HEK293 (cell line): ENCODE data around the gene DNAH3.

Experiments used
- CTCF ChIA-PET: fragments of 350-600 bp; formaldehyde crosslinking; extraction: SDS; loops from one replicate; lab custom pipeline; 2021; ENCODE audit warnings: antibody characterized with exemption; lab: Yijun Ruan, JAX
- POLR2A ChIA-PET: fragments of 300-600 bp; formaldehyde crosslinking; extraction: SDS; loops from one replicate; lab custom pipeline; 2020; ENCODE audit warnings: antibody characterized with exemption, inconsistent platforms; lab: Yijun Ruan, JAX
- H3K27ac ChIP-seq: fragments of 200-500 bp; sonication (Bioruptor generic); 2 replicates; pipeline ENCODE4 v1.5.1; 2014; ENCODE audit warnings: low read depth, low read length, control low read depth, inconsistent platforms; ENCODE audit errors: extremely low read depth
- H3K36me3 ChIP-seq, 2 experiments: fragments of 200-500 bp in 1 of 2; sonication (Bioruptor generic) in 1 of 2; 1 replicate in 1 of 2; 2 replicates in 1 of 2; pipeline ENCODE4 v1.5.1; 2014 to 2017; ENCODE audit warnings: inconsistent platforms in 2 of 2, low read length in 2 of 2; ENCODE audit not compliant: control insufficient read depth in 2 of 2, insufficient read depth in 1 of 2
- H3K4me1 ChIP-seq: fragments of 200-500 bp; sonication (Bioruptor generic); 2 replicates; pipeline ENCODE4 v1.5.1; 2014; ENCODE audit warnings: mild to moderate bottlenecking, low read length, inconsistent platforms; ENCODE audit not compliant: control insufficient read depth, insufficient read depth
- H3K4me3 ChIP-seq: 2 replicates; pipeline ENCODE4 v1.5.1; 2011; ENCODE audit warnings: low read depth, mild to moderate bottlenecking, control low read depth, low read length, moderate library complexity
- H3K9me3 ChIP-seq: fragments of 200-500 bp; sonication (Bioruptor generic); 2 replicates; pipeline ENCODE4 v1.5.1; 2014; ENCODE audit warnings: low read depth, low read length, inconsistent platforms; ENCODE audit not compliant: control insufficient read depth, insufficient read depth
- KLF10 ChIP-seq: fragments of 450-650 bp; IDR thresholded peaks from 2 replicates; pipeline ENCODE4 v1.5.1; 2018; ENCODE audit warnings: missing biosample characterization, mild to moderate bottlenecking, missing genetic modification characterization
- MZF1 ChIP-seq: fragments of 450-650 bp; formaldehyde crosslinking; IDR thresholded peaks from 2 replicates; pipeline ENCODE4 v1.5.1; 2017; ENCODE audit warnings: missing biosample characterization, missing genetic modification characterization, borderline replicate concordance
- OSR2 ChIP-seq: fragments of 450-650 bp; formaldehyde crosslinking; IDR thresholded peaks from 2 replicates; pipeline ENCODE4 v1.5.1; 2016; ENCODE audit warnings: missing biosample characterization, missing genetic modification characterization
- SCRT1 ChIP-seq: fragments of 450-650 bp; formaldehyde crosslinking; IDR thresholded peaks from 2 replicates; pipeline ENCODE4 v1.5.1; 2016; ENCODE audit warnings: missing biosample characterization, missing genetic modification characterization, borderline replicate concordance
- ZFP3 ChIP-seq: fragments of 450-650 bp; formaldehyde crosslinking; IDR thresholded peaks from 2 replicates; pipeline ENCODE4 v1.5.1; 2016; ENCODE audit warnings: low read depth, missing biosample characterization, missing genetic modification characterization
- ZFP37 ChIP-seq: fragments of 450-650 bp; formaldehyde crosslinking; IDR thresholded peaks from 2 replicates; pipeline ENCODE4 v1.5.1; 2016; ENCODE audit warnings: missing biosample characterization, missing genetic modification characterization
- ZNF175 ChIP-seq: fragments of 450-650 bp; formaldehyde crosslinking; IDR thresholded peaks from 2 replicates; pipeline ENCODE4 v1.5.1; 2016; ENCODE audit warnings: missing biosample characterization, missing genetic modification characterization
- ZNF274 ChIP-seq, 2 experiments: fragments of 200-500 bp in 1 of 2; fragments of 450-650 bp in 1 of 2; sonication (Bioruptor generic) in 1 of 2; formaldehyde crosslinking in 1 of 2; IDR thresholded peaks; 2 replicates each; pipeline versions ENCODE4 v1.5.1 to v1.6.1; 2014 to 2016; ENCODE audit warnings: borderline replicate concordance in 1 of 2, inconsistent platforms in 1 of 2, low read length in 1 of 2, missing biosample characterization in 1 of 2, missing genetic modification characterization in 1 of 2
- ZNF302 ChIP-seq: fragments of 450-650 bp; formaldehyde crosslinking; IDR thresholded peaks from 2 replicates; pipeline ENCODE4 v1.5.1; 2016; ENCODE audit warnings: missing biosample characterization, missing genetic modification characterization, low read depth
- ZNF48 ChIP-seq: fragments of 450-650 bp; formaldehyde crosslinking; IDR thresholded peaks from 2 replicates; pipeline ENCODE4 v1.5.1; 2016; ENCODE audit warnings: missing biosample characterization, missing genetic modification characterization
- ZNF529 ChIP-seq: fragments of 450-650 bp; formaldehyde crosslinking; IDR thresholded peaks from 2 replicates; pipeline ENCODE4 v1.5.1; 2017; ENCODE audit warnings: missing genetic modification characterization, missing biosample characterization; ENCODE audit not compliant: insufficient replicate concordance
- ZNF626 ChIP-seq: fragments of 450-650 bp; sonication (Bioruptor Pico); formaldehyde crosslinking; IDR thresholded peaks from 2 replicates; pipeline ENCODE4 v1.5.1; 2018; ENCODE audit warnings: missing biosample characterization, missing genetic modification characterization, inconsistent platforms
- ZNF658 ChIP-seq: fragments of 450-650 bp; formaldehyde crosslinking; IDR thresholded peaks from 2 replicates; pipeline ENCODE4; 2016; ENCODE audit warnings: missing biosample characterization, missing genetic modification characterization
- ZNF768 ChIP-seq: fragments of 450-650 bp; formaldehyde crosslinking; IDR thresholded peaks from 2 replicates; pipeline ENCODE4 v1.5.1; 2018; ENCODE audit warnings: missing biosample characterization, mild to moderate bottlenecking, missing genetic modification characterization
- ZNF791 ChIP-seq: fragments of 450-650 bp; formaldehyde crosslinking; IDR thresholded peaks from 2 replicates; pipeline ENCODE4 v1.5.1; 2016; ENCODE audit warnings: missing biosample characterization, missing genetic modification characterization
- ZNF792 ChIP-seq: fragments of 450-650 bp; formaldehyde crosslinking; IDR thresholded peaks from 2 replicates; pipeline ENCODE4 v1.5.1; 2016; ENCODE audit warnings: missing biosample characterization, missing genetic modification characterization
- ZNF830 ChIP-seq: fragments of 450-650 bp; IDR thresholded peaks from 2 replicates; pipeline ENCODE4 v1.5.0; 2018; ENCODE audit warnings: missing biosample characterization, missing genetic modification characterization, low read depth, mild to moderate bottlenecking, moderate library complexity
- ZNF837 ChIP-seq: fragments of 450-650 bp; formaldehyde crosslinking; IDR thresholded peaks from 2 replicates; pipeline ENCODE4 v1.5.1; 2016; ENCODE audit warnings: missing biosample characterization, missing genetic modification characterization
- ZSCAN16 ChIP-seq: fragments of 450-650 bp; formaldehyde crosslinking; IDR thresholded peaks from 2 replicates; pipeline ENCODE4 v1.5.1; 2016; ENCODE audit warnings: missing biosample characterization, missing genetic modification characterization
- TF ChIP-seq, protein P1 (sequence below): fragments of 450-650 bp; formaldehyde crosslinking; IDR thresholded peaks from 2 replicates; pipeline ENCODE4 v1.5.1; 2017; ENCODE audit warnings: missing biosample characterization, missing genetic modification characterization
- TF ChIP-seq, protein P2 (sequence below): fragments of 450-650 bp; formaldehyde crosslinking; IDR thresholded peaks from 2 replicates; pipeline ENCODE4 v1.5.1; 2016; ENCODE audit warnings: missing biosample characterization, missing genetic modification characterization
- TF ChIP-seq, protein P3 (sequence below): fragments of 450-650 bp; formaldehyde crosslinking; IDR thresholded peaks from 2 replicates; pipeline ENCODE4 v1.5.1; 2016; ENCODE audit warnings: missing biosample characterization, missing genetic modification characterization
- TF ChIP-seq, protein P4 (sequence below): fragments of 450-650 bp; formaldehyde crosslinking; IDR thresholded peaks from 2 replicates; pipeline ENCODE4 v1.5.1; 2016; ENCODE audit warnings: missing biosample characterization, missing genetic modification characterization
- TF ChIP-seq, protein P5 (sequence below): fragments of 450-650 bp; formaldehyde crosslinking; IDR thresholded peaks from 2 replicates; pipeline ENCODE4 v1.5.1; 2016; ENCODE audit warnings: missing biosample characterization, missing genetic modification characterization
- TF ChIP-seq, protein P6 (sequence below): fragments of 450-650 bp; formaldehyde crosslinking; IDR thresholded peaks from 2 replicates; pipeline ENCODE4 v1.5.1; 2017; ENCODE audit warnings: missing biosample characterization, missing genetic modification characterization

DNAH3 gene

DNA sequence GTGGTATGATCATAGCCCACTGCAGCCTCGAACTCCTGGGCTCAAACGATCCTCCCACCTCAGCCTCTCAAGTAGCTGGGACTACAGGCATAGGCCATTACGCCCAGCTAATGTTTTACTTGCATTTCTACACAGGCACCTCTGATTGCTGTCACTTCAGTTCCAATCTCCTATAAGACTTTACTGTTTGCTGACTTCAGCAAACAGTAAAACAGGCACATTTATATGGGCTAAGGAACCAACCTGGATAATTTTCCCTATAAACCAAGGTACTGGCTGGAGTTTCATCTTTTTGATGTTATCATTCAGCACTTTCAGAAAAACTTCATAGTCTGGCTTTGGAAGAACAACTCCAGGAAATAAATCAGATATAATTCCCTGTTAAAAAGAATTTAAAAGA is 114.2 kb downstream of the DNAH3 start:
- POLR2A ChIA-PET: no interaction called here

DNA sequence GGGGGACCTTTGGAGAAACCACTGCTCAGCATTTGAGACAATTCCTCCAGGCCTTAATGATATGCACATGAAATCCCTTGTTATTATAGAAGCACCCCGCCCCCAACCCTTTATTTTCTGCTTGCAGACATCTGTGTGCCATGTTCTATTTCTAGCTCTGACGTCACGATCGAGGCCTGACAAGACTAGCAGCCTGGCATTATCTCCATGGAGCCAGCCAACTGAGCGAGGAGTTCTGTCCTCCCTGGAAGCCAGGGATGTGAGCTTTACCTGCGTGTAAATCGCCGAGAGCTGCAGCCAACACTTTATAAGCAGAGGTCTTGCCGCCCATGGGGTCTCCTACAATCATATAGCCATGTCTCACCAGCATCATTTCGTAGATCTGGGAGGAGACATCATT is 116.9 kb downstream of the DNAH3 start:
- ChIA-PET POLR2A (no interaction called here), CTCF (interaction anchor here (0.6 to 2.0 kb wide), 2 partner anchors 32 to 252 kb away, joined by 3 to 6 read pairs; no protein-coding TSS in a partner anchor)
- no peak overlapping the region for H3K27ac ChIP-seq
- H3K36me3 ChIP-seq: no peaks in the 10 kb centered on the region
- no peaks in the 10 kb centered on the region for H3K4me1 ChIP-seq
- H3K9me3 ChIP-seq: no peaks in the 10 kb centered on the region
- H3K4me3 ChIP-seq: no peak overlapping the region
- TF ChIP-seq ZFP37 (no peak), ZNF791 (tag by site-specific recombination) (no peak), KLF10 (tag by site-specific recombination) (no peak), ZNF529 (no peak), OSR2 (tag by site-specific recombination) (no peak), ZNF768 (no peak)
- TF ChIP-seq, protein P1, sequence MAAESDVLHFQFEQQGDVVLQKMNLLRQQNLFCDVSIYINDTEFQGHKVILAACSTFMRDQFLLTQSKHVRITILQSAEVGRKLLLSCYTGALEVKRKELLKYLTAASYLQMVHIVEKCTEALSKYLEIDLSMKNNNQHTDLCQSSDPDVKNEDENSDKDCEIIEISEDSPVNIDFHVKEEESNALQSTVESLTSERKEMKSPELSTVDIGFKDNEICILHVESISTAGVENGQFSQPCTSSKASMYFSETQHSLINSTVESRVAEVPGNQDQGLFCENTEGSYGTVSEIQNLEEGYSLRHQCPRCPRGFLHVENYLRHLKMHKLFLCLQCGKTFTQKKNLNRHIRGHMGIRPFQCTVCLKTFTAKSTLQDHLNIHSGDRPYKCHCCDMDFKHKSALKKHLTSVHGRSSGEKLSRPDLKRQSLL: no peak
- TF ChIP-seq, protein P2, sequence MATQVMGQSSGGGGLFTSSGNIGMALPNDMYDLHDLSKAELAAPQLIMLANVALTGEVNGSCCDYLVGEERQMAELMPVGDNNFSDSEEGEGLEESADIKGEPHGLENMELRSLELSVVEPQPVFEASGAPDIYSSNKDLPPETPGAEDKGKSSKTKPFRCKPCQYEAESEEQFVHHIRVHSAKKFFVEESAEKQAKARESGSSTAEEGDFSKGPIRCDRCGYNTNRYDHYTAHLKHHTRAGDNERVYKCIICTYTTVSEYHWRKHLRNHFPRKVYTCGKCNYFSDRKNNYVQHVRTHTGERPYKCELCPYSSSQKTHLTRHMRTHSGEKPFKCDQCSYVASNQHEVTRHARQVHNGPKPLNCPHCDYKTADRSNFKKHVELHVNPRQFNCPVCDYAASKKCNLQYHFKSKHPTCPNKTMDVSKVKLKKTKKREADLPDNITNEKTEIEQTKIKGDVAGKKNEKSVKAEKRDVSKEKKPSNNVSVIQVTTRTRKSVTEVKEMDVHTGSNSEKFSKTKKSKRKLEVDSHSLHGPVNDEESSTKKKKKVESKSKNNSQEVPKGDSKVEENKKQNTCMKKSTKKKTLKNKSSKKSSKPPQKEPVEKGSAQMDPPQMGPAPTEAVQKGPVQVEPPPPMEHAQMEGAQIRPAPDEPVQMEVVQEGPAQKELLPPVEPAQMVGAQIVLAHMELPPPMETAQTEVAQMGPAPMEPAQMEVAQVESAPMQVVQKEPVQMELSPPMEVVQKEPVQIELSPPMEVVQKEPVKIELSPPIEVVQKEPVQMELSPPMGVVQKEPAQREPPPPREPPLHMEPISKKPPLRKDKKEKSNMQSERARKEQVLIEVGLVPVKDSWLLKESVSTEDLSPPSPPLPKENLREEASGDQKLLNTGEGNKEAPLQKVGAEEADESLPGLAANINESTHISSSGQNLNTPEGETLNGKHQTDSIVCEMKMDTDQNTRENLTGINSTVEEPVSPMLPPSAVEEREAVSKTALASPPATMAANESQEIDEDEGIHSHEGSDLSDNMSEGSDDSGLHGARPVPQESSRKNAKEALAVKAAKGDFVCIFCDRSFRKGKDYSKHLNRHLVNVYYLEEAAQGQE (tag by site-specific recombination): no peak
- TF ChIP-seq, protein P3, sequence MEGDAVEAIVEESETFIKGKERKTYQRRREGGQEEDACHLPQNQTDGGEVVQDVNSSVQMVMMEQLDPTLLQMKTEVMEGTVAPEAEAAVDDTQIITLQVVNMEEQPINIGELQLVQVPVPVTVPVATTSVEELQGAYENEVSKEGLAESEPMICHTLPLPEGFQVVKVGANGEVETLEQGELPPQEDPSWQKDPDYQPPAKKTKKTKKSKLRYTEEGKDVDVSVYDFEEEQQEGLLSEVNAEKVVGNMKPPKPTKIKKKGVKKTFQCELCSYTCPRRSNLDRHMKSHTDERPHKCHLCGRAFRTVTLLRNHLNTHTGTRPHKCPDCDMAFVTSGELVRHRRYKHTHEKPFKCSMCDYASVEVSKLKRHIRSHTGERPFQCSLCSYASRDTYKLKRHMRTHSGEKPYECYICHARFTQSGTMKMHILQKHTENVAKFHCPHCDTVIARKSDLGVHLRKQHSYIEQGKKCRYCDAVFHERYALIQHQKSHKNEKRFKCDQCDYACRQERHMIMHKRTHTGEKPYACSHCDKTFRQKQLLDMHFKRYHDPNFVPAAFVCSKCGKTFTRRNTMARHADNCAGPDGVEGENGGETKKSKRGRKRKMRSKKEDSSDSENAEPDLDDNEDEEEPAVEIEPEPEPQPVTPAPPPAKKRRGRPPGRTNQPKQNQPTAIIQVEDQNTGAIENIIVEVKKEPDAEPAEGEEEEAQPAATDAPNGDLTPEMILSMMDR (tag by site-specific recombination): no peak

More for the DNA sequence above, 114.2 kb downstream of the DNAH3 start:
- H3K4me3 ChIP-seq: no peak overlapping the region
- CTCF ChIA-PET: no interaction called here
- no peak overlapping the region for H3K27ac ChIP-seq
- no peaks in the 10 kb centered on the region for H3K4me1 ChIP-seq
- H3K9me3 ChIP-seq: no peaks in the 10 kb centered on the region
- TF ChIP-seq SCRT1 (tag by site-specific recombination) (no peak), ZNF658 (tag by site-specific recombination) (no peak), ZNF837 (no peak), ZNF830 (no peak), ZNF48 (tag by site-specific recombination) (no peak), ZNF175 (no peak), ZNF626 (tag by site-specific recombination) (no peak), ZNF792 (tag by site-specific recombination) (no peak), MZF1 (tag by site-specific recombination) (no peak), ZFP3 (tag by site-specific recombination) (no peak), ZSCAN16 (tag by site-specific recombination) (no peak), ZNF274 (IDR thresholded peaks at IDR 0.05; ENCODE audit: low read length) (no peak), ZNF274 (tag by site-specific recombination; IDR thresholded peaks at IDR 0.05; ENCODE audit: borderline replicate concordance) (no peak), ZNF302 (no peak)
- TF ChIP-seq, protein P4, sequence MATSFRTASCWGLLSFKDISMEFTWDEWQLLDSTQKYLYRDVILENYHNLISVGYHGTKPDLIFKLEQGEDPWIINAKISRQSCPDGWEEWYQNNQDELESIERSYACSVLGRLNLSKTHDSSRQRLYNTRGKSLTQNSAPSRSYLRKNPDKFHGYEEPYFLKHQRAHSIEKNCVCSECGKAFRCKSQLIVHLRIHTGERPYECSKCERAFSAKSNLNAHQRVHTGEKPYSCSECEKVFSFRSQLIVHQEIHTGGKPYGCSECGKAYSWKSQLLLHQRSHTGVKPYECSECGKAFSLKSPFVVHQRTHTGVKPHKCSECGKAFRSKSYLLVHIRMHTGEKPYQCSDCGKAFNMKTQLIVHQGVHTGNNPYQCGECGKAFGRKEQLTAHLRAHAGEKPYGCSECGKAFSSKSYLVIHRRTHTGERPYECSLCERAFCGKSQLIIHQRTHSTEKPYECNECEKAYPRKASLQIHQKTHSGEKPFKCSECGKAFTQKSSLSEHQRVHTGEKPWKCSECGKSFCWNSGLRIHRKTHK (tag by site-specific recombination): no peak
- TF ChIP-seq, protein P5, sequence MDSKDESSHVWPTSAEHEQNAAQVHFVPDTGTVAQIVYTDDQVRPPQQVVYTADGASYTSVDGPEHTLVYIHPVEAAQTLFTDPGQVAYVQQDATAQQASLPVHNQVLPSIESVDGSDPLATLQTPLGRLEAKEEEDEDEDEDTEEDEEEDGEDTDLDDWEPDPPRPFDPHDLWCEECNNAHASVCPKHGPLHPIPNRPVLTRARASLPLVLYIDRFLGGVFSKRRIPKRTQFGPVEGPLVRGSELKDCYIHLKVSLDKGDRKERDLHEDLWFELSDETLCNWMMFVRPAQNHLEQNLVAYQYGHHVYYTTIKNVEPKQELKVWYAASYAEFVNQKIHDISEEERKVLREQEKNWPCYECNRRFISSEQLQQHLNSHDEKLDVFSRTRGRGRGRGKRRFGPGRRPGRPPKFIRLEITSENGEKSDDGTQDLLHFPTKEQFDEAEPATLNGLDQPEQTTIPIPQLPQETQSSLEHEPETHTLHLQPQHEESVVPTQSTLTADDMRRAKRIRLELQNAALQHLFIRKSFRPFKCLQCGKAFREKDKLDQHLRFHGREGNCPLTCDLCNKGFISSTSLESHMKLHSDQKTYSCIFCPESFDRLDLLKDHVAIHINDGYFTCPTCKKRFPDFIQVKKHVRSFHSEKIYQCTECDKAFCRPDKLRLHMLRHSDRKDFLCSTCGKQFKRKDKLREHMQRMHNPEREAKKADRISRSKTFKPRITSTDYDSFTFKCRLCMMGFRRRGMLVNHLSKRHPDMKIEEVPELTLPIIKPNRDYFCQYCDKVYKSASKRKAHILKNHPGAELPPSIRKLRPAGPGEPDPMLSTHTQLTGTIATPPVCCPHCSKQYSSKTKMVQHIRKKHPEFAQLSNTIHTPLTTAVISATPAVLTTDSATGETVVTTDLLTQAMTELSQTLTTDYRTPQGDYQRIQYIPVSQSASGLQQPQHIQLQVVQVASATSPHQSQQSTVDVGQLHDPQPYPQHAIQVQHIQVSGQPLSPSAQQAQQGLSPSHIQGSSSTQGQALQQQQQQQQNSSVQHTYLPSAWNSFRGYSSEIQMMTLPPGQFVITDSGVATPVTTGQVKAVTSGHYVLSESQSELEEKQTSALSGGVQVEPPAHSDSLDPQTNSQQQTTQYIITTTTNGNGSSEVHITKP (tag by site-specific recombination): no peak
- TF ChIP-seq, protein P6, sequence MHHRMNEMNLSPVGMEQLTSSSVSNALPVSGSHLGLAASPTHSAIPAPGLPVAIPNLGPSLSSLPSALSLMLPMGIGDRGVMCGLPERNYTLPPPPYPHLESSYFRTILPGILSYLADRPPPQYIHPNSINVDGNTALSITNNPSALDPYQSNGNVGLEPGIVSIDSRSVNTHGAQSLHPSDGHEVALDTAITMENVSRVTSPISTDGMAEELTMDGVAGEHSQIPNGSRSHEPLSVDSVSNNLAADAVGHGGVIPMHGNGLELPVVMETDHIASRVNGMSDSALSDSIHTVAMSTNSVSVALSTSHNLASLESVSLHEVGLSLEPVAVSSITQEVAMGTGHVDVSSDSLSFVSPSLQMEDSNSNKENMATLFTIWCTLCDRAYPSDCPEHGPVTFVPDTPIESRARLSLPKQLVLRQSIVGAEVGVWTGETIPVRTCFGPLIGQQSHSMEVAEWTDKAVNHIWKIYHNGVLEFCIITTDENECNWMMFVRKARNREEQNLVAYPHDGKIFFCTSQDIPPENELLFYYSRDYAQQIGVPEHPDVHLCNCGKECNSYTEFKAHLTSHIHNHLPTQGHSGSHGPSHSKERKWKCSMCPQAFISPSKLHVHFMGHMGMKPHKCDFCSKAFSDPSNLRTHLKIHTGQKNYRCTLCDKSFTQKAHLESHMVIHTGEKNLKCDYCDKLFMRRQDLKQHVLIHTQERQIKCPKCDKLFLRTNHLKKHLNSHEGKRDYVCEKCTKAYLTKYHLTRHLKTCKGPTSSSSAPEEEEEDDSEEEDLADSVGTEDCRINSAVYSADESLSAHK (tag by site-specific recombination): no peak
- no peaks in the 10 kb centered on the region for H3K36me3 ChIP-seq
